Measurements from ENCODE around the gene ENDOD1.

ENDOD1 gene

DNA sequence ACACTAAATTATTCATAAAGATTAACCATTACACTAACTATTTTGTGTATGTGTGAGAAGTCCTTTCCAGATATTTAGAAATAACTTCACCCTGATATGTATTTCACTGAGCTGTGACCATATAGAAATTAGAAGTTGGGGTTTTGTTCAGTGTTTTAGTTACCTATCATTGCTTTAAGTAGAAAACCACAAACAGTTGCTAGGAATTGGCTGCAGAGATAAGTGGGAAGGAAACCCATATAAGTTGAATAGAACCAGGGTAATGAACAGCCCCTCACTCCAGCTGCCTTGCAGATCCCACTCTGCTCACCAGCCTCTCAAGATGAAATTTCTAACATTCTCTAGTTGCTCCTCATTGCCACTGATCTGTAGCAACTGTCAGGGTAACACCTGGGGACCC is 12.7 kb upstream of the ENDOD1 start:
- no peak for DNase-seq

DNA sequence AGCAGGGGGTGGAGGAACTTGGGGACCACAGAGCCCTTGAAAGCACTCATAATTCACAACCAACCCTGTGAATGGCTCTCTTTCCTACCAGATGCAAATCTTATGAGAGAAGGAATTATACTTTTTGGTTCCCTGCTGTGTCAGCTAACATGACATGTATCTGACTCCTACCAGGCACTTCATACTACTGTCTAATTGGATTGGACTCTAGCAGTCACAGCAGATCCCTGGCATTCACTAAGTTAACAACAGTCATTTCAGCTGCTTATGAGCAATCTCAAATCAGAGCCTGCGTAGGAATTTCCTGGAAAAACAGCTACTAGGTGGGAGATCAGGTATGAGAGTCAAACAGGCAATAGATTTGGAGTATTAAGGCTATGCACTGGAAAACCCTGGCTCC is 11.1 kb upstream of the ENDOD1 start:
- no peak for DNase-seq

GRCh38 chr11:95081010-95081409 is 8.6 kb upstream of the ENDOD1 start:
- no peak for DNase-seq

- no peak for DNase-seq
Observed at GRCh38 chr11:95081412-95081811, 8.2 kb upstream of the ENDOD1 start.

GRCh38 chr11:95082576-95083001 is 7.1 kb upstream of the ENDOD1 start:
- no peak for DNase-seq

- peak; percentile 48 for DNase-seq
Observed at GRCh38 chr11:95084509-95084908, 5.1 kb upstream of the ENDOD1 start.

DNA sequence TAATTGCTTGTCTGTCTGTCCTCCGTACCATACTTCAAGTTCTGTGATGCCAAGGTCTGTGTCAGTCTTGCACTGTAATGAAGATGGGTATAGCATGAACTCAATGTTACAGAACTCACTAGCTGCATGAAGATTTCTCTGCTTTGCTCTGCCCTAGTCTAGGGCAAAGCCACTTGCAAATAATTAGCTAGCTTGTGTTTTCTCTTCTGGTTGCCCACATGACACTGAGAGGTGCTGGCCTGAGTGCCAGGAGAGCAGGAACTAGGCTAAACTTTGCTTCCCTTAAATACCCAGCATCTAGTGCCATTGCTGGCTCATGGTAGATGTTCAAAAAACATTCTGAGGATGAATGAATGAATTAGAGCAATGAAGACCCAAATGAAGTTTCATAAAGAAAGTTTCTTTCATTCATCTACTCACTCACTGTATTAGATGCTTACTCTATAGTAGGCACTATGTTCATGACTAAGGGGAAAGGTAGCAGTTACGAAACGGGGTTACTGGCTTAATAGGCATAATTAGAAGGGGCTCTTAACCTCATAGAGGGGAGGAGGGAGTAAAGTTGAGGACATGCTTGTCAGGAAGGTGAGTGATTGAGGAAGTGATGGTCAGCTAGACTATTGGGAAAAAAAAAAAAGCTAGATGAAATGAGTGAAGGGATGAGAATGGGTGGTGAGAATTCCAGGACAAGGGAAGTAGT is 4.4 kb upstream of the ENDOD1 start:
- DNase-seq: no peak

- DNase-seq: no peak
Observed at GRCh38 chr11:95086151-95086550, 3.5 kb upstream of the ENDOD1 start.

DNA sequence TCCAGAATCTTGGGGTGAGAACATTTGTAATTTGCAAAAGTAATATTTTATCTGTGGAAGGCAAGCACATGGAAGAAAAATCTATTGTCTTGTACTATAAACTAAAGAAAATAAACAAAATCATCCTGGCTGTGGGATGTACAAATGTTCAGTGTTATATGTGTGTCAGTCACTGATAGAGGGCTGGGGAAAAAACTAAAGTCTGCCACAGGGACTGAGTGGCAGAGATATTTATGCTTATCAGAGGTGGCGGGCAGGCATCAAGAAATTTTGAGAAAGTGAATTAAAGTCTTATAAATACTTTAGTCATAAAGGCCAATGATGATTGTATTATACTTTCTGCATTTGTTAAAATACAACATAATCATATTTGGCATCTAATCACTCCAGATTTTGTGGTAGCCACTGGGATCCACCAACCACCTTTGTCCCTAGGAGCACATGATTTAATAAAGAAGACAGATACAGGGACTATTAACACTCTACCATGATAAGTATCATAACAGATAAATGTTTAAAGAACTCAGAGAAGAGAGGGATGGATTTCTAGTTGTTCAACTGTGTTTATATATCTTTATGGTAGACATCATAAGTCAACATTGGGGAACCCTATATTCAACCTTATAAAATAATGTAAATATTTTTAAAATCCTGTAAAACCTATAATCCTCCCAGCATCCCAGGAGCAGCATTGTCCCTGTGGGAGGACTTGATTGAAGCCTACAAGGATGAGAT is 2.6 kb upstream of the ENDOD1 start:
- no peak for DNase-seq

- DNase-seq: no peak
Observed at GRCh38 chr11:95088946-95089619, 563 bp upstream of the ENDOD1 start.

- DNase-seq: no peak
Observed at GRCh38 chr11:95091663-95092180, 2.1 kb downstream of the ENDOD1 start.

GRCh38 chr11:95092549-95093324 is 3.1 kb downstream of the ENDOD1 start:
- DNase-seq: peak; percentile 31

DNA sequence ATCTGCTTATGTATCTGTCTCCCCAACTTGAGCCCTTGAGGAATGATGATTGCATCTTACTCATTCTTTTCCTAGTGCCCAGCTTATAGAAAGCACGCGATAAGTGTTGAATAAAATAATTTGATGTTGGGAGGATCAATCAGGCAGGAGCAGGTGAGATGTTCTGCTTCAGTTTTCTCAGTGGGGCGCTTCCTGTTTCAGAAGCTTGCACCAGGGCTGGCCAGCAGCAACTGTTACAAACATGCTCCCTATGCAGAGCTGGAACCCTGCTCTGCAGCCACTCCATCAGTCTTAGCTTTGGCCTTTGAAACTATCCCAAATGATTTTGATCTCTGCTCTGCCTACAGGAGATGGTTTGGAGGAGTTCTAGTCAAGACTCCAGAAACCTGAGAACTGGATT is 3.9 kb downstream of the ENDOD1 start:
- no peak for DNase-seq

DNA sequence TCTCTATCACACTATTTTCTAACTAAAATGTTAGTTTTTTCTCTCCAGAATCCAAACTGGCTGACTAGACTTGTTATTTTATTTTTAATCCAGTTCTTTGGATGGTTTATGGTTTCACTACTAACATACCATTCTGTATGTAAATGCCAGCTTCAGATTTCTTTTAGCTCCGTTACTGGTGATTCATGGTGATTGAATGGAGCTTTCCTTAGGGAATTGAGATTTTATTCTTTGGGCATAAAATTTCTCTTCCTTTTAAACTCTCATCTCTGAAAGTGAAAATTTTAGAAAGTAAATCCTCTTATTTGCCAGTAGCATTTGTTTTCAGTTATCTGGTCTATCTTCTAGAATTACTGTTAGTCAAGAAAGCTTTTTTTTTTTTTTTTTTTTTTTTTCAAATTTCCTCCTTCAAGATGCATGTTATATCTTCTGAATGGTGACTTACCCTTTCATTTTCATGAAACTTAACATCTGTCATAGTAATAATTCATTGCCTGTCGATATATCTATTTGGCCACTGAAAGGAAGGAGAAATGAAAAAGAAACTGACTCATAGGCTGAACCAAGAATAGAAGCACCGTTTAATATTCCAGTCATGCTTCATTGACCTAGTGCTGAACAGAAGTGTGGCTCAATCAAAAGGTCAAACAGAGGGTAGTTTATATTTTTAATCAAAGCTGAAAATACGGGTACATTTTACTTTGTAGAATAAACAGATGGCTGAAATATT is 6.4 kb downstream of the ENDOD1 start:
- DNase-seq: no peak

DNA sequence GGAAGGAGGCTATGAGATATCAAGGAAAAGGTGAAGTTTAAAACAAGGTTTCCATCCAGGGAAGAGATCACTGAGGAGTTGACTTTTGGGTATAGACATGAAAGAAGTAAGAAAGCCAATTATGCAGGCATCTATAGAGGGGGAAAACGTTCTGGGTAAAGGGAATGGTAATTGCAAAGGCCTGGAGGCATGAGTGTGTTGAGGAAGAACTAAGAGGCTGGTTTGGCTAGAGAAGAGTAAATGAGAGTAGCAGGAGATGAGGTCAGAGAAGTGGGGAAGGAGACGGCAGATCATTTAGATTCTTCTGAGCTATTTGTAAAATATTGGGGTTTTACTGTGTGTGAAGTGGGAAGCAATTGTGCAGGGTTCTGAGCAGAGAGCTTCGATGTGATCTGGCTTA is 7.6 kb downstream of the ENDOD1 start:
- no peak for DNase-seq

DNA sequence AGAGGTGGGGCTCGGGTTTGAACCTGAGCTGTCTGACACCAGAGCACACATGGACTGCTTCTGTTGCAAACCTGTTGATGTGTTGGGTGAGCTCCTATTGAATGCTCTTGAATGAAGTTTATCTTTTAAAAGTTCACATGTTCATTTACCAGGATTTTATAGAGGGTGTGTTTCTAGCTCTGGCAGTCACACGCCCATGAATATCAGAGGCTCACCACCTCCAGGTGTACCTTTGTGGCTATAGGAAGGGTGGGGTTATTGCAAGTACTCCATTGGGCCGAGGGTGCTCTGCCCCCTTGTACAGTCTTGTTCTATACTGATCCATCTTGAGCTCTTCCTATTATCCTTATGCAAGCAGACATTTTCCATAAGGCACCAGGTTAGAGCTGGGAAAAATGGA is 9.2 kb downstream of the ENDOD1 start:
- DNase-seq: no peak

- DNase-seq: no peak
Observed at GRCh38 chr11:95100191-95100648, 10.6 kb downstream of the ENDOD1 start.

DNA sequence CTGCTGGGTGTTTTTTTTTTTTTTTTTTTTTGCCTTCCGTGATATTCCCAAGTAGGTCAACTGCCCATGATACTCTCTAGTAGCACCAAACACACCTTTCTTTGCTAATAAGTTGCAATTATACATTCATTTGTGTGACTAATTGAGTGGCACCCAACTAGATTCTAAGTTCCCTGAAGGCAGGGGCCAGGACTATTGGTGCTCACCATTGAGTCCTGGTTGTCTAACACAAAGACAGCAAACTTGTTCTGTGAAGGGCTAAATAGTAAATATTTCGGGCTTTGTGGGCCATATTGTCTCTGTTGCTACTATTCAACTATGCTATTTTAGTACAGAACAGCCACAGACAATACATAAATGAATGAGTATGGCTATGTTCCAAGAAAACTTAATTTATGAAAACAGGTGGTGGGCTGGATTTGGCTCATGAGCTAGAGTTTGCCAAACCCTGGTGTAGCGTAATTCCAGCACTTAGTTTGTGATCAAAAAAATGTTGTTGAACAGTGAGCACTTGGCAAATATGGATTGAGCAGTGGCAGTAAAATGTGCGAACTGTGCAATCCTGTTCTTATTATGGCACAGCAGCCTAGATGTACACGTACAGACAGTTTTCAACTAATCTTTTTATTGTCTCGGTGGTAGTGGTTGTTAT is 11.3 kb downstream of the ENDOD1 start:
- DNase-seq: no peak

GRCh38 chr11:95101935-95102334 is 12.3 kb downstream of the ENDOD1 start:
- no peak for DNase-seq

- no peak for DNase-seq
Observed at GRCh38 chr11:95102733-95103132, 13.1 kb downstream of the ENDOD1 start.

DNA sequence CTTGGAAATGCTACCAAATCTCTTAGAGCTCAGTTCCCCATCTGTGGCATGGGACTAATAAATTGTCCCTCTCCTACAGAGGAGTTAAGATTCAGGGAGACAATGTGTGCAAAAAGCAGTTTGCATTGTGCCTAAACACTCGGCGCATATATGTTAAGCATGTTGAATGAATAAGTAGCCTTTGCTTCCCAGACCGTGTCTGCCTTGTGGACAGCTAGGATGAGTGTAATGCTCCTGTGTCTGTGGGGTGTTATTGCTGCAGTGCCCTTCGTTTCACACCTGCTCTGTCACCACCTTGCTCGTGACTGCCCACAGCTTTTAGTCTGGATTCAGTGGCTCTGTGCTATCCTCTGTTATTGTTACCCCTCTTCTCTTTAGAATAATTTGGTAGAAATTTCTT is 14.1 kb downstream of the ENDOD1 start:
- no peak for DNase-seq

All from stimulated activated CD4-positive, alpha-beta T cell treated with anti-CD3 and anti-CD28 coated beads, Interleukin-4, amount 100 ng/mL, for 1 hour (primary cell).